Smooth muscle cell (in vitro differentiated cells): ENCODE data around the gene ARRB2. TPM values are rescaled to one million over a fixed set of nuclear protein-coding genes. Genes with fewer than 3 reads are reported as not detected.

Experiments used
- DNase-seq: peaks from one replicate; lab custom pipeline; 2025; ENCODE audit not compliant: unreplicated experiment; lab: John Stamatoyannopoulos, UW
- H2AFZ ChIP-seq: fragments of 200-600 bp; sonication (generic); 2 replicates; pipeline ENCODE4 v1.6.0; 2016; ENCODE audit warnings: antibody characterized with exemption, low read depth, mild to moderate bottlenecking
- H3F3A ChIP-seq: fragments of 200-600 bp; sonication (generic); 2 replicates; pipeline ENCODE4 v1.6.0; 2017; ENCODE audit warnings: antibody characterized with exemption, low read depth
- H3K27ac ChIP-seq: fragments of 200-600 bp; sonication (generic); 2 replicates; pipeline ENCODE4 v1.5.1; 2016; ENCODE audit warnings: low read depth, mild to moderate bottlenecking
- H3K27me3 ChIP-seq: fragments of 200-600 bp; sonication (generic); 2 replicates; pipeline ENCODE4 v1.6.1; 2016; ENCODE audit warnings: low read depth, mild to moderate bottlenecking
- H3K36me3 ChIP-seq: fragments of 200-600 bp; sonication (generic); 2 replicates; pipeline ENCODE4 v1.5.1; 2016; ENCODE audit warnings: low read depth
- H3K4me1 ChIP-seq: fragments of 200-600 bp; sonication (generic); 2 replicates; pipeline ENCODE4 v1.5.1; 2016; ENCODE audit warnings: low read depth
- H3K4me2 ChIP-seq: fragments of 200-600 bp; sonication (generic); 2 replicates; pipeline ENCODE4 v1.6.0; 2016; ENCODE audit warnings: mild to moderate bottlenecking
- H3K4me3 ChIP-seq: fragments of 200-600 bp; sonication (generic); 2 replicates; pipeline ENCODE4 v1.5.1; 2016; ENCODE audit warnings: mild to moderate bottlenecking
- H3K79me2 ChIP-seq: fragments of 200-600 bp; sonication (generic); 2 replicates; pipeline ENCODE4 v1.6.0; 2016; ENCODE audit warnings: low read depth, mild to moderate bottlenecking
- H3K9ac ChIP-seq: fragments of 200-600 bp; sonication (generic); 2 replicates; pipeline ENCODE4 v1.6.0; 2016; ENCODE audit warnings: low read depth
- H3K9me3 ChIP-seq: fragments of 200-600 bp; sonication (generic); replicated peaks from 2 replicates; pipeline ENCODE4 v1.5.1; 2016; ENCODE audit warnings: low read depth
- H4K20me1 ChIP-seq: fragments of 200-600 bp; sonication (generic); 2 replicates; pipeline ENCODE4 v1.6.0; 2016; ENCODE audit warnings: low read depth
- CTCF ChIP-seq: fragments of 200-600 bp; sonication (generic); IDR thresholded peaks from 2 replicates; pipeline ENCODE4 v1.5.1; 2017; ENCODE audit warnings: borderline replicate concordance, mild to moderate bottlenecking, antibody characterized with exemption; ENCODE audit not compliant: insufficient read depth, poor library complexity, severe bottlenecking
- WGBS: methylation state at CpG from one replicate; pipeline ENCODE4 v1.1.7; 2016; ENCODE audit warnings: low lambda C conversion rate; 5-methylcytosine and 5-hydroxymethylcytosine counted together
- polyA plus RNA-seq: library from polyadenylated mRNA; unstranded; fragments of >200 nt; fragmentation: Nextera tagmentation; extraction: Ambion mirVana; gene quantifications from 2 replicates; pipeline ENCODE4 v1.2.1, GENCODE V29; 2016
- total RNA-seq: library from RNA; depleted of rRNA; stranded (reverse); fragments of >200 nt; gene quantifications from 2 replicates; pipeline ENCODE4 v1.2.3, GENCODE V29; 2014

Gene ARRB2
- total and polyA plus RNA-seq, 2 experiments from 2014 or later, result 4.0 to 7.6 TPM

GRCh38 chr17:4721203-4722135 lies 11.0 kb downstream of the ARRB2 start:
- no peaks in the 10 kb centered on the region for H3K79me2 ChIP-seq
- no peaks in the 10 kb centered on the region for H3K9me3 ChIP-seq
- no peak overlapping the region for H3K4me2 ChIP-seq
- TF ChIP-seq CTCF, result no peak
- WGBS, result 93% methylated on average over 20 of the region's 20 CpGs
- H3K36me3 ChIP-seq, result no peaks in the 10 kb centered on the region
- H3K9ac ChIP-seq, result no peak overlapping the region
- no peak for DNase-seq
- no peak overlapping the region for H2AFZ ChIP-seq
- H3K27me3 ChIP-seq, result no peaks in the 10 kb centered on the region
- no peaks in the 10 kb centered on the region for H4K20me1 ChIP-seq
- no peaks in the 10 kb centered on the region for H3K4me1 ChIP-seq
- H3F3A ChIP-seq, result no peaks in the 10 kb centered on the region
- H3K4me3 ChIP-seq, result no peak overlapping the region
- no peak overlapping the region for H3K27ac ChIP-seq

- TF ChIP-seq CTCF, result no peak
- H3K27me3 ChIP-seq, result no peaks in the 10 kb centered on the region
Measured at GRCh38 chr17:4722678-4723240, 12.3 kb downstream of the ARRB2 start.

GRCh38 chr17:4724650-4725049 lies 14.2 kb downstream of the ARRB2 start:
- no peaks in the 10 kb centered on the region for H4K20me1 ChIP-seq
- H3K9ac ChIP-seq, result no peak overlapping the region
- H3F3A ChIP-seq, result no peaks in the 10 kb centered on the region
- no peak overlapping the region for H3K4me2 ChIP-seq
- H3K27me3 ChIP-seq, result no peaks in the 10 kb centered on the region
- WGBS, result 83% methylated on average over 5 of the region's 5 CpGs
- H3K27ac ChIP-seq, result no peak overlapping the region
- H3K9me3 ChIP-seq, result no peaks in the 10 kb centered on the region
- H2AFZ ChIP-seq, result no peak overlapping the region
- TF ChIP-seq CTCF, result no peak
- H3K79me2 ChIP-seq, result no peaks in the 10 kb centered on the region
- H3K4me3 ChIP-seq, result no peak overlapping the region
- DNase-seq, result no peak
- no peaks in the 10 kb centered on the region for H3K36me3 ChIP-seq
- no peaks in the 10 kb centered on the region for H3K4me1 ChIP-seq

More at GRCh38 chr17:4722678-4723240, 12.3 kb downstream of the ARRB2 start:
- Histone ChIP-seq H4K20me1 (no peaks in the 10 kb centered on the region), H3K9me3 (no peaks in the 10 kb centered on the region), H2AFZ (no peak overlapping the region), H3K4me3 (no peak overlapping the region), H3K4me1 (no peaks in the 10 kb centered on the region), H3F3A (no peaks in the 10 kb centered on the region), H3K4me2 (no peak overlapping the region), H3K27ac (no peak overlapping the region), H3K79me2 (no peaks in the 10 kb centered on the region), H3K9ac (no peak overlapping the region), H3K36me3 (no peaks in the 10 kb centered on the region)
- DNase-seq, result no peak
- 92% methylated on average over 16 of the region's 16 CpGs for WGBS
